Osteocyte (in vitro differentiated cells): ENCODE data around the gene EFS. TPM values are rescaled to one million over a fixed set of nuclear protein-coding genes. Genes with fewer than 3 reads are reported as not detected.
"Not testable (repeated sequence)": the region's sequence is repeated elsewhere in the genome, so short reads cannot be mapped to it uniquely, and the experiment has no call there.

Experiments
- DNase-seq: peaks from one replicate; pipeline ENCODE4 v3.0.0; 2021; ENCODE audit warnings: mixed read lengths; ENCODE audit not compliant: unreplicated experiment; ENCODE audit errors: extremely low spot score
- H3K27ac Mint-ChIP-seq: one replicate; pipeline ENCODE4 v1.8.0; 2021; ENCODE audit warnings: mild to moderate bottlenecking, mixed read lengths; ENCODE audit not compliant: unreplicated experiment
- H3K27me3 Mint-ChIP-seq: one replicate; pipeline ENCODE4 v1.8.0; 2021; ENCODE audit warnings: mixed read lengths; ENCODE audit not compliant: unreplicated experiment
- H3K36me3 Mint-ChIP-seq: one replicate; pipeline ENCODE4 v1.8.0; 2021; ENCODE audit warnings: mixed read lengths; ENCODE audit not compliant: unreplicated experiment
- H3K4me1 Mint-ChIP-seq: one replicate; pipeline ENCODE4 v1.8.0; 2021; ENCODE audit warnings: mixed read lengths; ENCODE audit not compliant: unreplicated experiment
- H3K4me3 Mint-ChIP-seq: one replicate; pipeline ENCODE4 v1.8.0; 2021; ENCODE audit warnings: mild to moderate bottlenecking, moderate library complexity, mixed read lengths; ENCODE audit not compliant: unreplicated experiment
- H3K9me3 Mint-ChIP-seq: one replicate; pipeline ENCODE4 v1.8.0; 2021; ENCODE audit warnings: mixed read lengths; ENCODE audit not compliant: unreplicated experiment
- total RNA-seq: library from RNA; stranded (reverse); gene quantifications from 2 replicates; pipeline ENCODE4 v1.2.1, GENCODE V29; 2021
- TF ChIP-seq, protein P1 (sequence below): fragments of 200-600 bp; sonication (generic); IDR thresholded peaks from 2 replicates; pipeline ENCODE4 v1.5.0; 2021; ENCODE audit warnings: antibody characterized with exemption, mild to moderate bottlenecking, moderate library complexity

EFS gene
- total RNA-seq, 1 donor from 2014 or later = 31.9 TPM

GRCh38 chr14:23386999-23387398 is 22.0 kb upstream of the EFS start:
- Mint-ChIP-seq H3K27ac (no peak overlapping the region), H3K4me1 (no peaks in the 10 kb centered on the region), H3K36me3 (no peaks in the 10 kb centered on the region), H3K27me3 (peaks cover 30% of the 10 kb centered on the region), H3K9me3 (no peaks in the 10 kb centered on the region), H3K4me3 (no peak overlapping the region)
- no peak for DNase-seq
- TF ChIP-seq, protein P1, sequence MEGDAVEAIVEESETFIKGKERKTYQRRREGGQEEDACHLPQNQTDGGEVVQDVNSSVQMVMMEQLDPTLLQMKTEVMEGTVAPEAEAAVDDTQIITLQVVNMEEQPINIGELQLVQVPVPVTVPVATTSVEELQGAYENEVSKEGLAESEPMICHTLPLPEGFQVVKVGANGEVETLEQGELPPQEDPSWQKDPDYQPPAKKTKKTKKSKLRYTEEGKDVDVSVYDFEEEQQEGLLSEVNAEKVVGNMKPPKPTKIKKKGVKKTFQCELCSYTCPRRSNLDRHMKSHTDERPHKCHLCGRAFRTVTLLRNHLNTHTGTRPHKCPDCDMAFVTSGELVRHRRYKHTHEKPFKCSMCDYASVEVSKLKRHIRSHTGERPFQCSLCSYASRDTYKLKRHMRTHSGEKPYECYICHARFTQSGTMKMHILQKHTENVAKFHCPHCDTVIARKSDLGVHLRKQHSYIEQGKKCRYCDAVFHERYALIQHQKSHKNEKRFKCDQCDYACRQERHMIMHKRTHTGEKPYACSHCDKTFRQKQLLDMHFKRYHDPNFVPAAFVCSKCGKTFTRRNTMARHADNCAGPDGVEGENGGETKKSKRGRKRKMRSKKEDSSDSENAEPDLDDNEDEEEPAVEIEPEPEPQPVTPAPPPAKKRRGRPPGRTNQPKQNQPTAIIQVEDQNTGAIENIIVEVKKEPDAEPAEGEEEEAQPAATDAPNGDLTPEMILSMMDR = no peak

GRCh38 chr14:23386266-23386657 is 21.3 kb upstream of the EFS start:
- H3K9me3 Mint-ChIP-seq, H3K36me3 Mint-ChIP-seq, H3K4me1 Mint-ChIP-seq, H3K4me3 Mint-ChIP-seq, DNase-seq, H3K27ac Mint-ChIP-seq: not testable (repeated sequence)
- H3K27me3 Mint-ChIP-seq = peaks cover 32% of the 10 kb centered on the region

GRCh38 chr14:23385642-23386265 is 20.8 kb upstream of the EFS start:
- Mint-ChIP-seq H3K36me3 (no peaks in the 10 kb centered on the region), H3K9me3 (no peaks in the 10 kb centered on the region), H3K27ac (no peak overlapping the region), H3K27me3 (peaks cover 33% of the 10 kb centered on the region), H3K4me3 (no peak overlapping the region), H3K4me1 (no peaks in the 10 kb centered on the region)
- TF ChIP-seq, protein P1 = no peak
- DNase-seq = no peak

- H3K4me1 Mint-ChIP-seq = no peaks in the 10 kb centered on the region
- H3K9me3 Mint-ChIP-seq = no peaks in the 10 kb centered on the region
- H3K27me3 Mint-ChIP-seq = peaks cover 34% of the 10 kb centered on the region
- no peak for DNase-seq
- no peaks in the 10 kb centered on the region for H3K36me3 Mint-ChIP-seq
- H3K4me3 Mint-ChIP-seq = no peak overlapping the region
- no peak overlapping the region for H3K27ac Mint-ChIP-seq
- TF ChIP-seq, protein P1 = no peak
These were observed 20.3 kb upstream of the EFS start for GRCh38 chr14:23385244-23385641.

DNA sequence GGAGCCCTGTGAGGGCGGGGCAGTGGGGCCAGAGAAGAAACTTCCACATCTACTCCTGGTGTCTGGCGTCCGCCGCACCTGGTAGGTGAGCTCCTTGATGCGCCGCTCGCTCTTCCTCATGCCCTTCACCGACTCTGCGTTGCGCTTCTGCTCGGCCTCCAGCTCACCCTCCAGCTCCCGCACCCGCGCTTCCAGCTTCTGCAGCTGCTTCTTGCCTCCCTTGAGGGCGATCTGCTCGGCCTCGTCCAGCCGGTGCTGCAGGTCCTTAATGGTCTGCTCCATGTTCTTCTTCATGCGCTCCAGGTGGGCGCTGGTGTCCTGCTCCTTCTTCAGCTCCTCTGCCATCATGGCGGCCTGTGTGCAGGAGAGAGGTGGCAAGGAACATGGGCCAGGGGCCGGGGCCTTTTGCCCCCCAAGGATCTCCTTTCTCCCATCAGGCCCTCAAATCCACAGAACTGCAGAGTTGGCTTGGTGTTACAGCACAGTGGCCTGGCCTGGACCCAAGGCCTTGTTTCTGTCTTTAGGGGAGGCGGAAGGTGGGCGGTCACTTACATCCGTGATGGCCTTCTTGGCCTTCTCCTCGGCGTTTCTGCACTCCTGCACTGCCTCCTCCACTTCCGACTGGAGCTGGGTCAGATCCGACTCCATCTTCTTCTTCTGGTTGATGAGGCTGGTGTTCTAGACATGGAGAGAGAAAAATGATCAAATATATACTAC is 19.6 kb upstream of the EFS start:
- H3K27ac Mint-ChIP-seq = no peak overlapping the region
- DNase-seq = no peak
- H3K4me1 Mint-ChIP-seq = no peaks in the 10 kb centered on the region
- H3K27me3 Mint-ChIP-seq = peaks cover 32% of the 10 kb centered on the region
- H3K9me3 Mint-ChIP-seq = no peaks in the 10 kb centered on the region
- no peaks in the 10 kb centered on the region for H3K36me3 Mint-ChIP-seq
- no peak overlapping the region for H3K4me3 Mint-ChIP-seq
- TF ChIP-seq, protein P1 = no peak
